Transverse colon (tissue), 4 donors: ENCODE results near the gene DCBLD2. TPM values are rescaled to one million over a fixed set of nuclear protein-coding genes. Genes with fewer than 3 reads are reported as not detected.
A peak's percentile ranks its signal among the peaks of the same experiment; 100 is the strongest.

ENCODE experiments used
- DNase-seq: peaks from one replicate; pipeline ENCODE4 v3.0.0-alpha.2; 2019
- H3K27ac ChIP-seq, 4 donors: fragments of 200-600 bp; sonication (generic); 2 replicates each; pipeline ENCODE4 v1.5.1; 2016 to 2018; ENCODE audit warnings: inconsistent platforms in 4 of 4
- H3K27me3 ChIP-seq: fragments of 200-600 bp; sonication (generic); 2 replicates; pipeline ENCODE4 v1.5.1; 2017; ENCODE audit warnings: inconsistent platforms
- H3K36me3 ChIP-seq, 4 donors: fragments of 200-600 bp; sonication (generic); 2 replicates each; pipeline ENCODE4 v1.5.1; 2017 to 2019; ENCODE audit warnings: inconsistent platforms in 4 of 4
- H3K4me1 ChIP-seq, 4 donors: fragments of 200-600 bp; sonication (generic); 2 replicates each; pipeline ENCODE4 v1.5.1; 2017 to 2020; ENCODE audit warnings: inconsistent platforms in 4 of 4
- H3K4me3 ChIP-seq, 4 donors: fragments of 200-600 bp; sonication (generic); 1 replicate in 1 of 4; 2 replicates in 3 of 4; pipeline versions ENCODE4 v1.5.1 to v1.6.1; 2017 to 2019; ENCODE audit warnings: inconsistent platforms in 4 of 4
- H3K9me3 ChIP-seq, 2 donors: fragments of 200-600 bp; sonication (generic); 2 replicates each; pipeline ENCODE4 v1.5.1; 2017 to 2019; ENCODE audit warnings: inconsistent platforms in 2 of 2
- EP300 ChIP-seq: sonication (generic); formaldehyde crosslinking; IDR thresholded peaks from one replicate; pipeline ENCODE4 v1.6.1; 2017; ENCODE audit warnings: antibody characterized with exemption, low read depth
- POLR2A ChIP-seq: fragments of 450-650 bp; IDR thresholded peaks from one replicate; pipeline ENCODE4 v1.6.1; 2016; ENCODE audit warnings: antibody characterized with exemption, mild to moderate bottlenecking, moderate library complexity
- POLR2AphosphoS5 ChIP-seq, 3 donors: sonication (generic); formaldehyde crosslinking; IDR thresholded peaks; one replicate each; pipeline ENCODE4 v1.6.1; 2016; ENCODE audit warnings: antibody characterized with exemption in 3 of 3
- WGBS, 2 donors: methylation state at CpG; one replicate each; pipeline ENCODE4 v1.1.5; 2018; ENCODE audit warnings: low coverage in 1 of 2; 5-methylcytosine and 5-hydroxymethylcytosine counted together
- in situ Hi-C, 4 donors: fragments of 200-750 bp; cut with MboI; loops; one replicate each; pipeline versions ENCODE4 v1.15.0 to v1.15.1; 2017; ENCODE audit warnings: low sequenced_read_pairs in 3 of 4, low pct_ligation_motif_present in 1 of 4, low pct_unique_long_range_greater_than_20kb in 1 of 4
- intact Hi-C: fragments of 100-400 bp; cut with DNase I; formaldehyde crosslinking; loops from one replicate; pipeline ENCODE4 v1.15.1; 2023; ENCODE audit warnings: low total_unique reads
- total RNA-seq, 4 donors: library from RNA; depleted of rRNA; stranded (reverse); fragments of >200 nt; gene quantifications; one replicate each; pipeline ENCODE4 v1.1.0, GENCODE V29; 2016
- TF ChIP-seq, protein P1 (sequence below), 5 experiments: fragments of 200-600 bp in 3 of 5; fragments of 450-650 bp in 2 of 5; sonication (generic) in 3 of 5; IDR thresholded peaks; 1 replicate in 2 of 5; 2 replicates in 3 of 5; pipeline ENCODE4 v1.5.1; 2016 to 2017; ENCODE audit warnings: antibody characterized with exemption in 5 of 5, inconsistent platforms in 3 of 5, mild to moderate bottlenecking in 2 of 5, moderate library complexity in 1 of 5

Gene DCBLD2, protein sequence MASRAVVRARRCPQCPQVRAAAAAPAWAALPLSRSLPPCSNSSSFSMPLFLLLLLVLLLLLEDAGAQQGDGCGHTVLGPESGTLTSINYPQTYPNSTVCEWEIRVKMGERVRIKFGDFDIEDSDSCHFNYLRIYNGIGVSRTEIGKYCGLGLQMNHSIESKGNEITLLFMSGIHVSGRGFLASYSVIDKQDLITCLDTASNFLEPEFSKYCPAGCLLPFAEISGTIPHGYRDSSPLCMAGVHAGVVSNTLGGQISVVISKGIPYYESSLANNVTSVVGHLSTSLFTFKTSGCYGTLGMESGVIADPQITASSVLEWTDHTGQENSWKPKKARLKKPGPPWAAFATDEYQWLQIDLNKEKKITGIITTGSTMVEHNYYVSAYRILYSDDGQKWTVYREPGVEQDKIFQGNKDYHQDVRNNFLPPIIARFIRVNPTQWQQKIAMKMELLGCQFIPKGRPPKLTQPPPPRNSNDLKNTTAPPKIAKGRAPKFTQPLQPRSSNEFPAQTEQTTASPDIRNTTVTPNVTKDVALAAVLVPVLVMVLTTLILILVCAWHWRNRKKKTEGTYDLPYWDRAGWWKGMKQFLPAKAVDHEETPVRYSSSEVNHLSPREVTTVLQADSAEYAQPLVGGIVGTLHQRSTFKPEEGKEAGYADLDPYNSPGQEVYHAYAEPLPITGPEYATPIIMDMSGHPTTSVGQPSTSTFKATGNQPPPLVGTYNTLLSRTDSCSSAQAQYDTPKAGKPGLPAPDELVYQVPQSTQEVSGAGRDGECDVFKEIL
- total RNA-seq, result 10 to 100 TPM; 14.3 to 20.6 (median 18.4) TPM

- in situ Hi-C loops, result no loop called here
These were observed at the start of gene DCBLD2 for GRCh38 chr3:98901392-98902350. Gene DCBLD2 (minus strand): TSS chr3:98901695. CDS start chr3:98901326, 369 bp downstream.

DNA sequence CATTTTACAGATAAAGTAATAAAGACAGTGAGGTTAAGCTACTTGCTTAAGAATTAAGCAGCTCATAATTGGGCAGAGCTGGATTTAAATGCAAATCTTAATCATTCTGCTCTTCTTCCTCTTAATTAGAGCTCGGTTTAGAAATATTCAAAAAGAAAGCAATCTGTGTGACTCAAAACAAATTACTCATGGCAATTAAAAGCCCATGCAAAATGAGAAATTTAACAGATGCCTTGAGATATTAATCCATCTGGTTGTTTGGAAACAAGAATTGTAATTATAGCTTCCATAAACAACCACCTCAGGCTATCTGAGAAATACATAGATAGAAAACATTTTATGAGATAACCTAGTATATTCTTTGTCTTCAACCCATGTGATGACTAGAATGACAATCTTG is 44.2 kb upstream of the DCBLD2 start:
- no peaks in the 10 kb centered on the region for H3K36me3 ChIP-seq
- no peak overlapping the region for H3K27ac ChIP-seq
- no peaks in the 10 kb centered on the region for H3K9me3 ChIP-seq
- no peak for DNase-seq
- no peaks in the 10 kb centered on the region for H3K27me3 ChIP-seq
- TF ChIP-seq POLR2AphosphoS5 (IDR thresholded peaks at IDR 0.05) (no peak), POLR2A (no peak), EP300 (no peak)
- TF ChIP-seq, protein P1, sequence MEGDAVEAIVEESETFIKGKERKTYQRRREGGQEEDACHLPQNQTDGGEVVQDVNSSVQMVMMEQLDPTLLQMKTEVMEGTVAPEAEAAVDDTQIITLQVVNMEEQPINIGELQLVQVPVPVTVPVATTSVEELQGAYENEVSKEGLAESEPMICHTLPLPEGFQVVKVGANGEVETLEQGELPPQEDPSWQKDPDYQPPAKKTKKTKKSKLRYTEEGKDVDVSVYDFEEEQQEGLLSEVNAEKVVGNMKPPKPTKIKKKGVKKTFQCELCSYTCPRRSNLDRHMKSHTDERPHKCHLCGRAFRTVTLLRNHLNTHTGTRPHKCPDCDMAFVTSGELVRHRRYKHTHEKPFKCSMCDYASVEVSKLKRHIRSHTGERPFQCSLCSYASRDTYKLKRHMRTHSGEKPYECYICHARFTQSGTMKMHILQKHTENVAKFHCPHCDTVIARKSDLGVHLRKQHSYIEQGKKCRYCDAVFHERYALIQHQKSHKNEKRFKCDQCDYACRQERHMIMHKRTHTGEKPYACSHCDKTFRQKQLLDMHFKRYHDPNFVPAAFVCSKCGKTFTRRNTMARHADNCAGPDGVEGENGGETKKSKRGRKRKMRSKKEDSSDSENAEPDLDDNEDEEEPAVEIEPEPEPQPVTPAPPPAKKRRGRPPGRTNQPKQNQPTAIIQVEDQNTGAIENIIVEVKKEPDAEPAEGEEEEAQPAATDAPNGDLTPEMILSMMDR (IDR thresholded peaks at IDR 0.05), result no peak
- in situ Hi-C loops (no loop called here), intact Hi-C loops (no loop called here)
- H3K4me3 ChIP-seq, result no peak overlapping the region
- 66 to 79% methylated on average over 1 of the region's 1 CpG for WGBS, 2 donors
- H3K4me1 ChIP-seq, result no peaks in the 10 kb centered on the region

More at GRCh38 chr3:98901392-98902350, at the start of gene DCBLD2:
- no peaks in the 10 kb centered on the region for H3K27me3 ChIP-seq
- H3K4me1 ChIP-seq, result peaks cover 0 to 21% (median 4%) of the 10 kb centered on the region in 4 donors
- H3K36me3 ChIP-seq, result no peaks in the 10 kb centered on the region
- DNase-seq, result peak; percentile 97
- TF ChIP-seq POLR2AphosphoS5 (IDR thresholded peaks at IDR 0.05) (peak; percentile 73 to 94 (median 85)), POLR2A (peak; percentile 73), EP300 (no peak)
- TF ChIP-seq, protein P1 (IDR thresholded peaks at IDR 0.05), result no peak
- intact Hi-C loops, result loop anchor here (5.0 kb wide), 1 partner anchor 379 kb away; the partner anchor contains the start of gene CLDND1
- peak within 1 kb of the TSS; percentile 90 to 96 (median 94) for H3K27ac ChIP-seq
- H3K9me3 ChIP-seq, result no peaks in the 10 kb centered on the region
- 0% methylated on average over 10 to 78 of the region's 86 CpGs for WGBS, 2 donors
- peak within 1 kb of the TSS; percentile 87 to 96 (median 93) for H3K4me3 ChIP-seq

GRCh38 chr3:98945101-98945524 is 43.6 kb upstream of the DCBLD2 start:
- no peak for TF ChIP-seq POLR2AphosphoS5 (IDR thresholded peaks at IDR 0.05)
- TF ChIP-seq POLR2A, result no peak
- no peak for TF ChIP-seq EP300
- TF ChIP-seq, protein P1 (IDR thresholded peaks at IDR 0.05), result no peak
- intact Hi-C loops (no loop called here), in situ Hi-C loops (no loop called here)
- Histone ChIP-seq H3K4me3 (no peak overlapping the region), H3K4me1 (no peaks in the 10 kb centered on the region), H3K27ac (no peak overlapping the region), H3K9me3 (no peaks in the 10 kb centered on the region), H3K36me3 (no peaks in the 10 kb centered on the region), H3K27me3 (no peaks in the 10 kb centered on the region)
- WGBS, 2 donors, result 86 to 93% methylated on average over 1 of the region's 1 CpG
- DNase-seq, result no peak
